Muscle of leg (tissue), 11 donors: ENCODE measurements around the gene MYL6B. TPM values are rescaled to one million over a fixed set of nuclear protein-coding genes. Genes with fewer than 3 reads are reported as not detected.

Source experiments
- DNase-seq: peaks from one replicate; pipeline ENCODE4 v3.0.0; 2013
- H3K27ac ChIP-seq: one replicate; pipeline ENCODE4 v1.5.1; 2013; ENCODE audit warnings: mild to moderate bottlenecking, low read length, control low read depth
- H3K27me3 ChIP-seq: one replicate; pipeline ENCODE4 v1.6.1; 2013; ENCODE audit warnings: low read length; ENCODE audit not compliant: control insufficient read depth, insufficient read depth
- H3K36me3 ChIP-seq: one replicate; pipeline ENCODE4 v1.6.1; 2013; ENCODE audit warnings: low read length; ENCODE audit not compliant: control insufficient read depth, insufficient read depth
- H3K4me1 ChIP-seq: one replicate; pipeline ENCODE4 v1.6.1; 2013; ENCODE audit warnings: low read length; ENCODE audit not compliant: control insufficient read depth, insufficient read depth
- H3K4me3 ChIP-seq: one replicate; pipeline ENCODE4 v1.5.1; 2013; ENCODE audit warnings: low read length, control low read depth
- H3K9me3 ChIP-seq: replicated peaks from 2 replicates; pipeline ENCODE4 v1.6.1; 2013; ENCODE audit warnings: low read depth, low read length; ENCODE audit not compliant: control insufficient read depth
- WGBS: methylation state at CpG from one replicate; pipeline ENCODE4 v1.1.5; 2013; ENCODE audit warnings: missing lambda C conversion rate; ENCODE audit not compliant: insufficient coverage; 5-methylcytosine and 5-hydroxymethylcytosine counted together
- polyA plus RNA-seq, 8 donors: library from polyadenylated mRNA; unstranded; fragments of 120-200 nt; gene quantifications; one replicate each; pipeline versions ENCODE4 v1.2.1 to v1.2.3, GENCODE V29; 2013; ENCODE audit warnings: inconsistent platforms in 1 of 8, low replicate concordance in 1 of 8; ENCODE audit not compliant: insufficient read length in 8 of 8, insufficient read depth in 1 of 8
- total RNA-seq: library from RNA; stranded (reverse); fragments of 120-200 nt; gene quantifications from one replicate; pipeline ENCODE4 v1.2.4, GENCODE V29; 2013

The MYL6B gene
- total and polyA plus RNA-seq, 9 donors, result 543 to 1,374 (median 774) TPM

GRCh38 chr12:56129942-56130495, 22.4 kb upstream of the MYL6B start:
- H3K4me1 ChIP-seq, result peaks cover 38% of the 10 kb centered on the region
- DNase-seq, result peak; percentile 34

GRCh38 chr12:56130876-56131275, 21.5 kb upstream of the MYL6B start:
- Histone ChIP-seq H3K36me3 (peaks cover 52% of the 10 kb centered on the region), H3K4me3 (no peak overlapping the region), H3K27ac (peak overlapping the region; percentile 49), H3K4me1 (peaks cover 35% of the 10 kb centered on the region), H3K9me3 (no peaks in the 10 kb centered on the region), H3K27me3 (no peaks in the 10 kb centered on the region)
- no peak for DNase-seq
- WGBS, result 100% methylated on average over 1 of the region's 4 CpGs

More at GRCh38 chr12:56129942-56130495, 22.4 kb upstream of the MYL6B start:
- peak overlapping the region; percentile 98 for H3K27ac ChIP-seq
- H3K36me3 ChIP-seq, result peaks cover 46% of the 10 kb centered on the region
- WGBS, result 43% methylated on average over 14 of the region's 22 CpGs
- peak overlapping the region; percentile 99 for H3K4me3 ChIP-seq
- H3K27me3 ChIP-seq, result no peaks in the 10 kb centered on the region
- H3K9me3 ChIP-seq, result no peaks in the 10 kb centered on the region

GRCh38 chr12:56134897-56135296, 17.5 kb upstream of the MYL6B start:
- DNase-seq, result no peak
- Histone ChIP-seq H3K4me1 (peaks cover 7% of the 10 kb centered on the region), H3K27ac (no peak overlapping the region), H3K27me3 (no peaks in the 10 kb centered on the region), H3K4me3 (no peak overlapping the region), H3K9me3 (no peaks in the 10 kb centered on the region), H3K36me3 (peaks cover 92% of the 10 kb centered on the region)
- no CpG with 5 or more reads among the region's 6 CpGs for WGBS

GRCh38 chr12:56137853-56138571, 14.4 kb upstream of the MYL6B start:
- Histone ChIP-seq H3K27ac (no peak overlapping the region), H3K9me3 (no peaks in the 10 kb centered on the region), H3K4me1 (no peaks in the 10 kb centered on the region), H3K27me3 (no peaks in the 10 kb centered on the region), H3K36me3 (peaks cover 88% of the 10 kb centered on the region), H3K4me3 (no peak overlapping the region)
- no peak for DNase-seq
- whole genome bisulfite sequencing, result 91% methylated on average over 5 of the region's 14 CpGs

GRCh38 chr12:56141946-56142784, 10.2 kb upstream of the MYL6B start:
- Histone ChIP-seq H3K4me3 (no peak overlapping the region), H3K9me3 (no peaks in the 10 kb centered on the region), H3K27me3 (no peaks in the 10 kb centered on the region), H3K27ac (no peak overlapping the region), H3K36me3 (peaks cover 74% of the 10 kb centered on the region), H3K4me1 (peaks cover 8% of the 10 kb centered on the region)
- DNase-seq, result no peak
- 84% methylated on average over 12 of the region's 19 CpGs for WGBS

DNA sequence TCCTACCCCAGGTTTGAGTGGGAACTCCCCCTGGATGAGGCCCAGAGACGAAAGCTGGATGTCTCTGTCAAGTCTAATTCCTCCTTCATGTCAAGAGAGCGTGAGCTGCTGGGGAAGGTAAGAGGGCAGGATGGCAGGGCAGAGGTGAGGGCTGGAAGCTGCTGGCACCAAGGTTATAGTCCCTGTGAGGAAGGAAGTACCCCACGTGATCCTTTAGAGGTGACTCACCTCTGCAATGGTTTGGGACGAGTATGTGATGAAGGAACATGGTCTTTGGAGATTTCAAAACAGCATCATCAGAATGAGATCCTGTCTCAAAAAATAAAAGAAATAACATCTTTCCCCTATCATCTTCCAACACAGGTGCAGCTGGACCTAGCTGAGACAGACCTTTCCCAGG, 9.2 kb upstream of the MYL6B start:
- Histone ChIP-seq H3K9me3 (no peaks in the 10 kb centered on the region), H3K4me1 (peaks cover 8% of the 10 kb centered on the region), H3K27ac (peak overlapping the region; percentile 65), H3K4me3 (no peak overlapping the region), H3K27me3 (no peaks in the 10 kb centered on the region), H3K36me3 (peaks cover 63% of the 10 kb centered on the region)
- WGBS, result 100% methylated on average over 1 of the region's 4 CpGs
- DNase-seq, result no peak

DNA sequence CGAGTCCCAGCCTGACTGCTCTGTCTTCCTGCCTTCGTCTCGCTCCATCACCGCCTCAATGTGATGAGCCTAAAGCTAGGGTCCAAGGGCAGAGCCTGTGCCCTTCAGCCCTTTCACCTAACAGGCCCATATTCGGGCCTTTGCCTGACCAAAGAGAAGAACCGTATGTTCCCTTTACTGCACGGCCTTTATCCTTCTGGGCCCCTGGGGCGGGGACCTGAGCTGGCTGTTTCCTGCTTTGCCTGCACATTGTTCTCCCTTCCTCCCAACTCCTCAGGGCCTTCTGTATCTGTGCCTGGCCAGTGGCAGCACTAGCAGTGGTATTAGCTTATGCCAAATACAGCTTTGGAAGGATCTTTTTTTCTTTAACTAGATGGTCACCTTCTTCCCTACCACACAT, 8.5 kb upstream of the MYL6B start:
- Histone ChIP-seq H3K36me3 (peaks cover 57% of the 10 kb centered on the region), H3K9me3 (no peaks in the 10 kb centered on the region), H3K27ac (peak overlapping the region; percentile 65), H3K27me3 (no peaks in the 10 kb centered on the region), H3K4me3 (no peak overlapping the region), H3K4me1 (peaks cover 8% of the 10 kb centered on the region)
- 80% methylated on average over 8 of the region's 8 CpGs for WGBS
- DNase-seq, result peak; percentile 46

DNA sequence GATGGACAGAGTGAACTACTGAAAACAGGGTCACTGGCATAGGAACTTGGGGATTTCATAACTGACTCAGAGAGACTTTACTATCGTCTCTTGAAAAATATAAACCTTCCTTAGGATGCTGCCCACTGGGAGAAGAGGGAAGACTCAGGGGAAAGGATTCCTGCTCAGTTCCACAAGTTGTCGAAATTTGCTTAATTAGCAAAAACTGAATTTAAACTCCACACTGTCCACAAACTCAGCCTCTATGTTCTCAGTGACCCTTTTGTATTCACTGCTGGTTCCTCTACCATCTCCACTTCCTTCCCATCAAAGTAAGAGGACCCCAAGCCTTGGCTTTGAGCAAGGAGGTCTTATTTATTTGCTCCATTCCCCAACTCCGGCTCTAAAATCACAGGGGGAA, 7.2 kb upstream of the MYL6B start:
- no peak overlapping the region for H3K4me3 ChIP-seq
- no peak for DNase-seq
- H3K9me3 ChIP-seq, result no peaks in the 10 kb centered on the region
- H3K36me3 ChIP-seq, result peaks cover 49% of the 10 kb centered on the region
- H3K27me3 ChIP-seq, result no peaks in the 10 kb centered on the region
- peaks cover 8% of the 10 kb centered on the region for H3K4me1 ChIP-seq
- WGBS, result 71% methylated on average over 1 of the region's 3 CpGs
- H3K27ac ChIP-seq, result no peak overlapping the region

DNA sequence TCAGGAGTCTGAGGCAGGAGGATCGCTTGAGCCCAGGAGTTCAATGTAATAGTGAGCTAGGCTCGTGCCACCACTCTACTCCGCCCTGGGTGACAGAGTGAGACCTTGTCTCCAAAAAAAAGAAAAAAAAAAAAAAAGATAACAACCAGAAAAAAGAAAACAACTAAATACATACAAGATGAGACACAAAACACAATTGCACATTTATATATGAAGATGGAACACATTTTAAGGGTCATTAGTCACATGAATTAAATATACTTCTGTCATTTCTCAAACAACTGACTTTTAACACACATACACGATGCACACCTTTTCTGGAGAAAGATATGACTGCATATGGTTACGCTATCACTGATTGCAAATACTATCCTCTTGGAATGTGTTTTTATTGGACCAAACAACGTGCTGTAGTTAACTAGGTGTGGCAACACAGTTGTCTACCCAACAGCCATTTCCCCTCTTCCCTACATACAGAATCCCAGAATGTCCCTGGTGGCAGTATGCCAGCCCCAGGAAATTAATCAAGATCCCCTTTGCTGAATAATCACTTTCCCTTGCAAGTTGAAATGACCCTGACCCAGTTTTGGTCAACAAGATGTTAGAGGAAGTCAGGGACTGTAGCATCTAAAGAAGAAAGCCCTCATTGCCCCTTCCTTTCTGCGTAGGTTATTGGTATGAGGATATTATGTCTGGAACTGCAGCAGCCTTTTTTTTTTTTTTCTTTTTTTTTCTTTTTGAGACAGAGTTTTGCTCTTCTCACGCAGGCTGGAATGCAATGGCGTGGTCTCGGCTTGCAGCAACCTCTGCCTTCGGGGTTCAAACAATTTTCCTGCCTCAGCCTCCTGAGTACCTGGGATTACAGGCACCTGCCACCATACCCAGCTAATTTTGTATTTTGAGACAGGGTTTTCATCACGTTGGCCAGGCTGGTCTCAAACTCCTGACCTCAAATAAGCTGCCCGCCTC, 5.6 kb upstream of the MYL6B start:
- Histone ChIP-seq H3K9me3 (no peaks in the 10 kb centered on the region), H3K27ac (peak overlapping the region; percentile 25), H3K4me3 (no peak overlapping the region), H3K27me3 (no peaks in the 10 kb centered on the region), H3K4me1 (peaks cover 15% of the 10 kb centered on the region), H3K36me3 (peaks cover 40% of the 10 kb centered on the region)
- DNase-seq, result peak; percentile 52
- 50% methylated on average over 2 of the region's 13 CpGs for WGBS
